Inflammatory macrophage treated with lipopolysaccharide for 1 hour (primary cell): ENCODE results near the gene CECR2.

Source experiments
- DNase-seq, 2 donors: peaks; one replicate each; pipeline ENCODE4 v3.0.0-alpha.2; 2020 to 2022

The CECR2 gene

DNA sequence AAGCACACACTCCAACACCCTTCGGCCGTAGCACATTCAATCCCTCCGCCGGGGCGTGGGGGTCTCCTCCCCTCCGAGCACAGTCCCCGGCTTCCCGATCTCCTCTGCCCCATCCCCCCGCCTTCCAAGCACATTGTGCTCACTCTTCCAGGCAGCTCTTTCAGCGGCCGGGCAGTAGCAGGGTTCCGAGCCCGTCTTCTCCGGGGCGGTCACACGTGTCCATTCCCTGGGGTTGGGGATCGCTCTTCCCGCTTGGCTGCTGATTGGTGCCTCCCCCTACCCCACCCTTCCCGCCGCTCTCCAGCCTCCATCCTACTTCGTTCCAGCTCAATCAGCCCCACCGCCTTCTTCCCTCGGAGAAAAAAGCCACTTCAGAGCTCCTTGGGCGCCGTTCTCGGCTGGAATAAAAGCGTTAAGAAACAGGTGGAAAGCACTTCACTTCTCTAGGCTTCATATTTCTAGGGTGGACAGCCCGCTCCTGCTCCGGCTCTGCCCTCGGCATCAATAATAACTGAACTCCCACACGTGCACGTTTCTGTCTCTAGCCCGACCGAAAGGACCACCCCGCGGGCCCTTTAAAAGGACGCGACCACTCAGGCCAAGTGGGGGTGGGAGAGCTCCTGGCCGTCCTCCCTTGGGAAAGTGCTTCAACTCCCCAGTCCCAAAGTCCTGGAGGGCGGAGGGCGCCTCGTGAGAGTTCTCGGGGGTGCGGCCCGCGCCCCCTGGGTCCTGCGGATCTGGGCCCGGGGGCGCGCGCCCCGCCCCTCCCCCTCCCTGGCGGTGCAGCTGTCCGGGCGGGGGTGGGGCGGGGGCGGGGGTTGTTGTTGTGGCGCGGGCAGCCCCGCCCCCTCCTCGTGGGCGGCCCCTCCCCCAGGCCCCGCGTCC, 464 bp upstream of the CECR2 start:
- DNase-seq = no peak

DNA sequence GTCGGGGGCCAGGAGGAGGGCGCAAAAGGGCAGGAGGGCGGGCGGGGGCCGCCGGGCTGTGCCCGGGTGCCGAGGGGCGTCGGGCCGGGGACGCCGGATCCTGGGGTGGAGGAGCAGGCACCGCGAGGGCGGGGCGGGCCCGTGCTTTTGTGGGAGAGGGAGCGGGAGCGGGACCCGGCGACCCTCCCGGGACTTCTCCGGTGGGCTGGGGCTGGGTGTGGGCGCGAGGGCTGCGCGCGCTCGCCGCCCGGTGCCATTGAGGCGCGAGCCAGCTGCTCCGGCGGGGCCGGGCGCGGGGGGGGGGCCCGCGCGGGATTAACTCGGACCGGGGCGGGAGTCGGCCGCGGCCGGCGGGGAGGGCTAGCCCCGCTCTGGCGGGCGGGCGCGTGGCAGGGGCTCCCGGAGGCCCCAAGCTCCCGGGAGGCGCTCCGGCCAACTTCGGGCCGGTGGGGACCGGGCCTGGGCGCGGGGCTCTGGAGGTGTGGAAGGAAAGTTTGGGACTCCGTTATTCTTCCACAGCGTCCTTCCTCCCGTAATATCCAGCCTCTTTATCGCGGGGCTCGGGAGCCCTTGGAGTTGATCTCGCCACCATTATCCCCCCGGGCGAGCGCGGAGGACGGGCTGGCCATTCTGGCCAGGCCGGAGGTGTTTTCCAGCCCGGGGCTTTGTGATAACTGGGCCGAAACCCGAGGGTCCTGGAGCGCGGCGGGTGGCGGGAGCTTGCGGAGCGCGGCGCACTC, 936 bp downstream of the CECR2 start:
- no peak for DNase-seq

DNA sequence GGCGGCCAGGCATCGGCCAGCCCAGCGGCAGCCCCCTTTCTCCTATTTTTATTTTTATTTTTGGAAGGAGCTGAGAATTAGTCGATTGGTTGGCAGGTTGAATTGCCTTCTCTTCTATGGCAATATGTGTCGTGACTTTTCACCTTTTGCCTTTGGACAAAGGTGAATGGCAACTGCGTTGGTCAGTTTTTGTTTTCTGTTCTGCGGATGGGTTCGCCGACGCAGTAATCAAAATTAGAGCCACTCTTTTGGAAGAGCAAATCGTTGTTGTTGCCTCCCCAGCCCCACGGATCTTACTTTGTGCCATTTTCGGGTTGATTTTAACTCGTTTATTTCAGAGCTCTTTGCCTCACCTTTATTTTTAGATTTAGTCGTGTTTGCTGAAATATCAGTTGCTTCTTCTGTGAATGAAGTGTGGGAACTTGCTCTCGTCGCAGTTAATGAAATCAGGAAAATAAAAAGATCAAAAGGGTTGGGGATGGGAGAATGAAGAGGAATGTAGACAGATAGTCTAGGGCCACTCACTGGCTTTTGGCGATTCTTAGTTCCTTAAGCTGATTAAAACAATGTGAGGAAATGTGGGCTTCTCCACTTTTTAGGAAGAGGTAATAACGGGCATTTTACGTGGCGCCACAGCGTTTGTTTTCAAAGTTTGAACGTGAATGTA, 1.6 kb downstream of the CECR2 start:
- DNase-seq = peak; percentile 20 to 35

DNA sequence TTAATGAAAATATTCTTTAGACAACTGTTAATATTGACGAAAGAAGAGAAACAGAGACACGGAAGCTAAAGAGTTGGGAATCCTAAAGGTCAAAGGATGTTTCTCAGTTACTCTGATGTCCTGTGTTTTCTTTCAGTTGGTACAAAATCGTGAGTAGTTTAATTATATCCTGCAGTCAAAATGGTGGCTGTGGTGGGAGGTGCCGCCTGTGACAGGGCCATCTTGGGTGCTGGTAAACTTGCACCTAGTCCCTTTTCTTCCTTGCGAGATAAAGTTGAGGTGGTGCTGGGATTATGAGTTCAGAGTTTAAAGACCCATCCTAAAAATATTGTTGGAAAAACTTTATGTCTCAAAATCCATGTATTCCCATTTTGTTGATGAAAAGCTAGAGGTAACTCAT, 2.2 kb downstream of the CECR2 start:
- DNase-seq = no peak

DNA sequence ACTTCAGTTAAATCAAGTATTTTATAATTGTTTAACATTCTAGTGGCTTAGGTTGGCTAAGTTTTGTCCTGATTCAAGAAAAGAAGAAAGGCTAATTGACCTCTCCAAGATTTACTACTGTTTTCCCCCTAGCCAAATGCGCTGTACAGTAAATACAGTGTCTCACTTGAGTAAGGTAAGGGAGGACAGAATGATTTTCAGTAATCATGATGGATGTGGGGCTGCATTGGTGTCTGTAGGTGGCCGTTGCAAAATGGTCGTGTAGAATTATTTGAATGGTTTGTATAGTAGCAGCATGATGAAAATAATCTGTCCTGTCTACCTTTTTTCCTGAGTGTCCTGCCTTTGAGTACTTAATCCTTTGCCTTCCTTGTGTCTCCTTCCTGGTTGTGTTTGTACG, 4.6 kb downstream of the CECR2 start:
- DNase-seq = no peak

DNA sequence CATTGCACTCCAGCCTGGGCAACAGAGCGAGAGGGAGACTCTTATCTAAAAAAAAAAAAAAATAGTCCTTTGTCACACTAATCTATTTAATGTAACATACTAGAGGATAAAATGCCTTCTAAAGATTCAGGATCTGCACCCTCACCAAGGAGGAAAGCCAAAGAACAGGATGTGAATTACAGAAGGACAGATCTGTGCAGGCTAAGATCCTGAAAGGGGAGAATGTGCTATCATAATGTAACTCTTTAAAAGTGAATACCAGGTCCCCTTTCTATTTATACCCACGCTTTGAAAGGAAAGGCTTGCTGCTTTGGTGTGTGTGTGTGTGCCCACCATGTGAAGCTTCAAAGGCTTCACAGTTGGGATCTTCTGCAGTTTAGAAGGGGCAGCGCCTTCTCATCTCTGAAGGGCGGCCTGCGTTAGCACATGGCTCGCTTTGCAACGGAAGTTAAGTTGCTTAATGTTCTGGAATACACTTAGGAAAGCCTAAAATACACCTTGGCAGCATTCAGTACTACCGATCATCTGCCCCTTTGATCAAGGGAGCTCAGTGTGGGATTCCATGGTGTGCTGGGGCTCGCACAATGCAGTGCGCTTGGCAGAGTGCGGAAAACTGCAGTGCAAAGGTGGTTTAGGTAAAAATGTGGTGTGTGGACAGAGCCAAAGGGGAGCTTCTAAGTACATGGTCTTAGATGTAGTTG, 6.8 kb downstream of the CECR2 start:
- DNase-seq = no peak

DNA sequence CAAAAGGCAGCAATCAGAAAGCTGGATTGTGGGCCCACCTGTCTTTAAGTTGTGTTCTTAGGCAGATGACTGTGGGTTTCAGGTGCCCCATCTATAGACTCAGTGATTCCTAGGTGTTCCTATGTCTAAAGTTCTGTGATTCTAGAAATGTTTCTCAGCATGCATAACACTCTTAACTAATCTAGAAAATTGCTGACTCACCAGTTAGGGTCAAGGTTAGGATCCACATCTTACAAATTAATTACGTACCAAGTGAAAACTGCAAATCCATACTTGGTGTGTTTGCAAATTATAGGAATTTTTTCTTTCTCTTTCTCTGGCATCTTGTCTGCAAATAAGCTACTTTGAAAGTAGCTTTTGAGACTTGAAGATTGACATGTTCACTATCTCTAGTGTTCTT, 7.7 kb downstream of the CECR2 start:
- no peak for DNase-seq

DNA sequence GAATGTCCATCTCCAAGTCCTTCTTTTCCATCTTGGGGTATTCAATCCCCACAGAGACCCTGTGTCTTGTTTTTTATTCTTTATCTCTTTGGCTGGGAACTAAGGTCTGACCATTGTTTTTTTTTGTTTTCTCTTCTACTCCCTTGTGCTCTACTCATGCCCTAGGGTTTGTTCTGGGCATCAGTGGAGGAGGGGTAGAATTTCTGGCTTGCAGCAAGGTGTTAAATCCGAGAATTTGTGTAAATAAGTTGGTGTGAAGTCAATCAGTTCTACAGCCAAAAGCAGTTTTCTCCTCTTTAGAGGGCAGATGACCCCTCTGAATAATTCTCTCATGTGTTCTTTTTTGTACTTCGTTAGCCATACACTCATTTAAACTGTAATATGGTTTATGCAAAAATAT, 10.7 kb downstream of the CECR2 start:
- DNase-seq = no peak

DNA sequence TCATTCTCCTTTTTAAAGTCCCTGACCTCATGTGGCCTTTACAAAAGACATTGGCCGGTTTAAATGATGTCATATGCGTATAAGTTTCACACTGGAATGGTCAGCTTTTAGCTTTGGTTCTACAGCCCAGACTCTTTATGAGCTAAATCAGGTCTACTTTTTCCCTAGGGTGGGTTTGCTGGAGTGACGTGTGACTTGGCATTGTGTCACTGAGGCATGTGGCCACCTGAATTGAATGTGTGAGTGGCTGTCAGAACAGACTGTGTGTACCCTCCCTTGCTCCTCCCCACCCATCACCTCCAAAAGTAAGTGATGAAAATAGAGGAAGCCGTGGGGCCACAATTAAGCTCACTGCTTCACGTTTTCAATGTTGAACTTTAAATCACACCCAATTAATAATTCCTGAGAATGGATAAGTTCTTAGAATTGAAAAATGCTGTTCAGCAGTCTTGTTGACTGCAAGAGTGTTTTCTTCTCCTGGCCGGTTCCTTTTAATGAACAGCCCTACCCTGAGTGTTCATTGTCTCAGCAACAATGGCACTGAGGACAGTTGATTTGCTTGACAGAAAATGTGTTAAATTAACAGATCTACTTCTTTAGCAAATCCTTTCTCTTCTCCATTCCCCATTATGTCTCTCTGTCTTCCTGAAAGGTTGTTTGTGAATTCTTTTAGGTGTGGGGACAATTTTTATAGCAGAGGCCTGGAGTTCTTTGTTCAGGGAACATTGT, 11.3 kb downstream of the CECR2 start:
- DNase-seq = no peak

DNA sequence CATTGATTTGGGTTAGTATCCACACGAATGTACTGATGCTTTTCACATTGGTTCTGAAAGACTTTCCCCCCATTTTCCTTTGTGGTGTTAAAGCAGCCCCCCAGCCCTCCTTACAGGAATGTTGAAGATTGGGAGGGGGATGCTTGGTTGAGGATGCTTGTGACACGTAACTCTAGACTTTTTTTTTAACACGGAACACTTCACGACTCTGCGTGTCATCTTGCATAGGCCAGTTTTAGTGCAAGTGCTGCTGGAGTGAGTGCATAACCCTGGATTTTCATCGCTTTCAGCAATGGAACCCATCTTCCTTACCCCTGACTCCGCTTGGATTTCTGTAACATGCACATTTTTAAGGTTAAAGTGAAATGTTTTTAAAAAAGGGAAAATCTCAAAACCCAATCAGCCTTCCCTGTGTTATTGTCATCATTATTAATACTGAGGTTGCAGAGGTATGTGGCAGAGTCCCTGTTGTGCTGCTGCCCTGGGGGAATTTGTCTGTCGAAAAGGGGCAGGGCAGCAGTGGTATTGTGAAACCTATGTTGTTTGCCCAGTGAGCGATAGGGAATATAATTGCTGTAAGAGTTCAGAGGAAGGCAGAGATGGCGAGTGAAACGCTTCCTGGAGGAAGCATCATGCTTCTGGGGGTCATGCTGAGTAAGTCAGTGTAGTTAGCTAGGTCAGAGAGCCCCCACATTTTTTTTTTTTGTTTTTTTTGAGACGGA, 12.1 kb downstream of the CECR2 start:
- no peak for DNase-seq

DNA sequence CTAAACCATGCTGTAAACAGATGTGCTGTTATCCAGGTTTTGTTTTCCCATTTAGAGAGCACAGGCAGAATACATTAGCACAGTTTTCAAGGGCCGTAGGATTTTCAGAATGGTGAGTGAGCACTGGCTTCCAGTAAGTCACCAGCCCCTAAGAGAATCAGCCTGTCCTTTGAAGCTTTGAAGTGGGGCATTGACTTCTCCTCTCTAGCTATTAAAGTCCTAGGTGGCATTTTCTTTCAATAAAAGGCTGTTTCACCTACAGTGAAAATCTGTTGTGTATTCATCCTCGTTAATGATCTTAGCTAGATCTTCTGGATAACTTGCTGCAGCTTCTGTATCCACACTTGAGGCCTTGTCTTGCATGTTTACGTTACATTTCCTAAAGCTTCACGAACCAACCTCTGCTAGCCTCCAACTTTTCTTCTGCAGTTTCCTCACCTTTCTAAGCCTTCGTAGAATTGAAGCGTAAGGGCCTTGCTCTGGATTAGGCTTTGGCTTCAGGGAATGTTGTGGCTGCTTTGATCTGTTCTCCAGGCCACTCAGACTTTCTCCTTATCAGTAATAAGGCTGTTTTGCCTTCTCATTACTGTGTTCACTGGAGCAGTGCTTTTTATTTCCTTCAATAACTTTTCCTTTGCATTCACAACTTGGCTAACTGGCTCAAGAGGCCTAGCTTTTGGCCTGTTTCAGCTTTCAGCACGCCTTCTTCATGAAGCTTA, 15.5 kb downstream of the CECR2 start:
- no peak for DNase-seq

DNA sequence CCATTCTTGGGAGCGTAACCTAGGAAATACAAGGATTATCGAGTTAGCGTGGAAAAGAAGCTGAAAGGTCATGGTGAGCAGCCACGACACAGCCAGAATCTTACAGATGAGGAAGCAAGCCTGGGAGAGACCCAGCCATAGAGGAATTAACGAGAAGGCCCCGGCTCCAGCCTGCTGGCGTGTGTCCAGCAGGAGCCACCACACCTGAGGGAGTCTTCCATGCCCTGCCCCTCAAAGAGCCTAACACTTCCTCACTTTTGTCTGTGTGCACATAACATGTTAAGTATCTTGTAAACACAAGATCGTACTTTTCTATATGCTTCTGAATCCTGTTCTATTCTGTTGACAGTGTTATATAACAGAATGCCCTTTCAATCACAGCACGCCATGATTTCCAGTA, 18.1 kb downstream of the CECR2 start:
- DNase-seq = no peak

DNA sequence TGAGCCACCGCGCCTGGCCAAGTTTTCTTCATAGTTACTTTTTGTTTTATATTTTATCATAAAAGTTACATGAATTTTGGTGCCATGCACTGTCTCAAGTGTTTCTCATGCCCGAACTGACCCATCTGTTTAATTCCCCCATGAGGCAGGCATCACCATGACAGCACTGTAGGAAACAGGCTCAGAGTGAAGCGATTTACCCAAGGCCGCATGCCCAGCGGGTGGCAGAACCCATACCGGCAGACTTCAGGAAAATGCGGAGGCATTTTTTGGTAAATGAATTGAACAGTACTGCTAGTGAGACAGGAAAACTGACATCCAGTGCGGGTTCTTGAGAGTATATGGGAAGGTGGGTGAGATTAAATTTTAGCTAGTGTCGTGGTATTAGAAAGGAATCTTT, 19.0 kb downstream of the CECR2 start:
- DNase-seq = no peak

DNA sequence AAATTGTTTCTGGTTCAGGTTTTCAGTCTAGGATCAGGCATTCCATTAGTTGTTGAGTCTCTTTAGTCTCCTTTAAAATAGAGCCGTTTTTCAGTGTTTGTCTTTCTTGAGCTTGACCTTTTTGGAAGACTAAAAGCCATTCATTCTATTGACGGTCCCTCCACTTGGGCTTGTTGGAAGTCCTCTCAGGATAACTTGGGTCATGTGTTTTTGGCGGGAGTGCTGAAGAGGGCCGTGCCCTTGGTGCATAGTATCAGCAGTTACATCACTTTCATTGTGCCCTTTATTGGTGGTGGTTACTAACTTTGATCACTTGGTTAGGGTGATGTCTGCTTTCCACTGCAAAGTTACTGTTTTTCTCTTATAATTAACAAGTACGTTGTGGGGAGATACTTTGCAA, 20.8 kb downstream of the CECR2 start:
- DNase-seq = no peak

DNA sequence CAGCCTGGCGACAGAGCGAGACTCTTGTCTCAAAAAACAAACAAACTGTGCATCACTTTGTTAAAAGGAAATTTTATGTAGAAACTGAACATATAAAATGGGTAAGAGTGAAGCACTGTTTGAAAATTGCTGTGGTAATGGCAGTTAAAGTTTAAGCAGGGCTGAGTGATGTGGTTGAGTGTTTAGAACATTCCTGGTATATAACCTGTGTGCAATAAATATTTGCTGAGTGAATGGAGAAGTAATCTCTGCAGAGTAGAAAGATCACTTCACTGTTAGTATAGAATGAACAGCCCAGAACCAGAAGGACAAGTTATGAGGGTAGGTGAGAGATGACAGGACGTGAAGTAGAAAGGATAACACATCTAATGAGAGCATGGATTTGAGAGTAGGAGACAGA, 27.3 kb downstream of the CECR2 start:
- no peak for DNase-seq

DNA sequence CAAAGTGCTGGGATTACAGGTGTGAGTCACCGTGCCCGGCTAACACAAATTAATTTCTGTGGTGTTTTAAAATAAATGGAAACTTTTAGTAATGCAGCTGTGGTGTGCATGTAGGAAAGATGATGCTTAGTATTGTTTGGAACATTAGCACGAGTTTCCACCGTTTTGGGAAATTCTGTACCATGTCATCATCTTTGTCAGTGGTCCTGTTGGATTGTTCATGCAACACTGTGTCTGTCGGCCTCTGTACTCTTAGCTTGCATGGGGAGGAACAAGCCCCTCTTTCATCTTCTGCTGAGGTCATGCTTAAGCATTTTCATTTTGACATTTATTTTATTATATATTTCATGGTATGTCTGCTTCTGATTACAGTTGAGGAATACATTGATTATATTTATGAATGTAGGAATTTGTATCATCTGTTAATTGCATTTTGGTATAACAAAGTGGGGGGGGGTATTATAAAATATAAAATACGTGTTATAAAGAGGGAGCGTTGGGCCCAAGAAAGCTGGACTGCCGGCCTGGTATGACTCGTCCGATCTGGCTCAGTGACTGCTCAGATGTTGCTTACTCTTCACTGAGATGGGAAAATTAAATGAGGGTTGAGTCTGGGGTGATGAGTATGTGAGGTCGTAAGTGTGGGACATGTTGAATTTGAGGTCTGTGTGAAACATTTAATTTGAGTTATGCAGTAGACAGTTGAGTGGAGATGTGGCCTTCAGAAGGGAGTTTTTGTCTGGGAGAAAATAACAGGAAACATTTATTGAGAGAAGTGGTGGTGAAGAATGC, 28.7 kb downstream of the CECR2 start:
- no peak for DNase-seq

DNA sequence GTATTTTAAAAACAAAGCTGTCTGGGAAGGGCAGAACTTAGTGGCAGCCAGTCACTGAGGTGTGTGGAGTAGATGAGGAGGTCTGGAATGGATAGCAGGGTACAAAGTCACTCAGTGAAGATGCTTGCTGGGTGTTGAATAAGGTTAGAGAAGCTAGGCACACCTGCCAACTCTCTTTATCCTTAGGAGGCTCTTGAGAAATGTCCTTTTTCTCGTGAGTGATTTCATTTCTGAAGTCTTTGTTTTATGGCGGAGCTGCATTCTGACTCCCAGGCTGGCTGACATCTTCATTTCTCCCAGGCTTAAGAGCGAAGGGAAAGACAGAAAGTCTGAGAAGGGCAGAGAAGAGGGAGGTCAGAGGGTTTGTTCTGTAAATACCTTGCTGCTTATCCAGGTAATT, 31.0 kb downstream of the CECR2 start:
- no peak for DNase-seq

DNA sequence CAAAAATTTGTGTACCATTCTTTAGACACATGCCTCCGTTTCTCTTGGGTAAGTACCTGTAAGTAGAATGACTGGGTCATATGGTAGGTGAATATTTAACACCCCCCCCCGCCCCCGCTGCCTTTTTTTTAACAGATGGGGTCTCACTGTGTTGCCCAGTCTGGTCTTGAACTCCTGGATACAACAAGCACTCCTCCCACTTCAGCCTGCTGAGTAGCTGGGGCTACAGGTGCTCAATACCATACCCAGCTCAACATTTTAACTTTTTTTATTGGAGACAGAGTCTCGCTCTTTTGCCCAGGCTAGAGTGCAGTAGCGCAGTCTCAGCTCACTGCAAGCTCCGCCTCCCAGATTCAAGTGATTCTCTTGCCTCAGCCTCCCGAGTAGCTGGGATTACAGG, 32.5 kb downstream of the CECR2 start:
- DNase-seq = no peak

DNA sequence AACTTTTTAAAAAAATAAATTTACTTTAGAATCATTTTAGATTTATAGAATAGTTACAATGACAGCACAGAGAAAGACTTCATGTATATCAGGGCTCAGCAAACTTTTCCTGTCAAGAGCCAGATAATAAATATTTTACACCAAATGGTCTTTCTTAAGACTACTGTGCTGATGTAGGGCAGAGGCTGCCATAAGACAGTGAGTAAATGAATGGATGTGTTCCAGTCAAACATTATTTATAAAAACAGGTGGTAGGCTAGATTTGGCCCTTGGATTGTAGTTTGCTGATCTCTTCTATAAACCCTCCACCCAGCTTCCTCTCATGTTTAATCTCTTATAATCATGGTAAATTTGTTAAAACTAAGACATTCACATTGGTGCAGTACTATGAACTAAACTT, 33.0 kb downstream of the CECR2 start:
- DNase-seq = no peak

DNA sequence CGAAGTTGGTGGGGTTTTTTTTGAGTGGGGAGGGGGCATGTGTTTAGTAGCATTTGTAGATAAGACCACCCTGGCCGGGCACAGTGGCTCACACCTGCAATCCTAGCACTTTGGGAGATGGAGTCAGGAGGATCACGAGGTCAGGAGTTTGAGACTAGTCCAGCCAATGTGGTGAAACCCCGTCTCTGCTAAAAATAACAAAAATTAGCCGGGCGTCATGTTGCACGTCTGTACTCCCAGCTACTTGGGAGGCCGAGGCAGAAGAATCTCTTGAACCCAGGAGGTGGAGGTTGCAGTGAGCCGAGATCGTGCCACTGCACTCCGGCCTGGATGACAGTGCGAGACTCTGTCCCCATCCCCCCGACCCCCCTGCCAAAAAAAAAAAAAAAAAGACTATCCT, 34.6 kb downstream of the CECR2 start:
- DNase-seq = no peak
